ENCODE measurements around the gene GOLIM4.
"Not testable (repeated sequence)": the region's sequence is repeated elsewhere in the genome, so short reads cannot be mapped to it uniquely, and the experiment has no call there.

GOLIM4 gene

GRCh38 chr3:168047190-168047795 lies 48.4 kb downstream of the GOLIM4 start:
- DNase-seq (ENCODE audit: low read depth) = no peak

GRCh38 chr3:168044049-168044448 lies 51.7 kb downstream of the GOLIM4 start:
- no peak for DNase-seq (ENCODE audit: low read depth)

- DNase-seq (ENCODE audit: low read depth) = no peak
These were observed 55.0 kb downstream of the GOLIM4 start for GRCh38 chr3:168040607-168041208.

GRCh38 chr3:168037020-168037419 lies 58.7 kb downstream of the GOLIM4 start:
- DNase-seq (ENCODE audit: low read depth) = no peak

- DNase-seq (ENCODE audit: low read depth) = no peak
These were observed 59.1 kb downstream of the GOLIM4 start for GRCh38 chr3:168036619-168037018.

DNA sequence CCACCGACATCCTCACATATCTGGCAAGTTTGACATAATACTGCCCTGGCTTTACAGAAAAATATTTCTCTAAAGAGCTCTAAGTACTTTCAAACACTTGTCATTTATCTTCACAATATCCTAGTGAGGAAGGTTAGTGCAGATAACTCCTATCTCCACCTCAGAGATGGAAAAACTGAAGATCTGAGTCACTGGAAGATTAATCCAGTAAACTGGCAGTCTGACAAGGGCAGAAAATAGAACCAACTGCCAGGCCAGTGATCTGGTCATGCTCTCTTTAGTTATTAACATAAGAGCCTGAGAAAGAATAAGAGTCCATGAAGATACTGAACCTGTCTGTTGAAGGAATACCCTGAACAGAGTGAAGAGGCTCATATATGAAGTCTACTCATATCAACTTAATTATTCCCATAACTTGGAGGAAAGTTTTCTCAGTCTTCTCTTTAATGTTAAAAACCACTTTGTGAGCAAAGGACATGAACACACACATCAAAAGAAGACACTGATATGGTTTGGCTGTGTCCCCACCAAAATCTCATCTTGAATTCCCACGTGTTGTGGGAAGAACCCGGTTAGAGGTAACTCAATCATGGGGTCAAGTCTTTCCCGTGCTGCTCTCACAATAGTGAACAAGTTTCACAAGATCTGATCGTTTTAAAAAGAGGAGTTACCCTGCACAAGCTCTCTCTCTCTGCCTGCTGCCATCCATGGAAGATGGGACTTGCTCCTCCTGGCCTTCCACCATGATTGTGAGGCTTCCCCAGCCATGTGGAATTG lies 61.4 kb downstream of the GOLIM4 start:
- DNase-seq (ENCODE audit: low read depth) = no peak

GRCh38 chr3:168030577-168030976 lies 65.1 kb downstream of the GOLIM4 start:
- no peak for DNase-seq (ENCODE audit: low read depth)

- no peak for DNase-seq (ENCODE audit: low read depth)
These were observed 66.0 kb downstream of the GOLIM4 start for GRCh38 chr3:168029705-168030104.

- no peak for DNase-seq (ENCODE audit: low read depth)
These were observed 67.6 kb downstream of the GOLIM4 start for GRCh38 chr3:168028086-168028485.

DNA sequence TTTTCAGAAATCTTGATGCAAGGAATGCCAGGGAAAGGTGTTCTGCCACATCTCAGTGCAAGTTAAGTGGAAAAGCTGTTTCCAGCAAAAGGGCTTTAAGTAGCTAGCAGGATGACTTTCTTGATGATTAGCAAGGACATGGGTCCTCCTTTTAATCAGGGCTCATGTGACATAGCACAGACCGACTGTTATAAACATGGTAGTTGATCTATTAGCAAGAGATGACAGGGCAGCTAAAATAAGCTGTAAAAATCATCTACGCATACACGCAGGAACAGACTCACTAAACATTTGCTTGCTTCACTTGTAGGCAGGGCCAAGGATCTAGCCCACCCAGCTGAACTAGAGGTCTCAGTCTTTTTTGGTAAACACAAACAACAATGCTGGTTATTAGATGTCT lies 69.0 kb downstream of the GOLIM4 start:
- no peak for DNase-seq (ENCODE audit: low read depth)

GRCh38 chr3:168025076-168025475 lies 70.6 kb downstream of the GOLIM4 start:
- no peak for DNase-seq (ENCODE audit: low read depth)

- DNase-seq (ENCODE audit: low read depth) = no peak
These were observed 71.2 kb downstream of the GOLIM4 start for GRCh38 chr3:168024537-168024941.

- no peak for DNase-seq (ENCODE audit: low read depth)
These were observed 73.8 kb downstream of the GOLIM4 start for GRCh38 chr3:168021737-168022450.

DNA sequence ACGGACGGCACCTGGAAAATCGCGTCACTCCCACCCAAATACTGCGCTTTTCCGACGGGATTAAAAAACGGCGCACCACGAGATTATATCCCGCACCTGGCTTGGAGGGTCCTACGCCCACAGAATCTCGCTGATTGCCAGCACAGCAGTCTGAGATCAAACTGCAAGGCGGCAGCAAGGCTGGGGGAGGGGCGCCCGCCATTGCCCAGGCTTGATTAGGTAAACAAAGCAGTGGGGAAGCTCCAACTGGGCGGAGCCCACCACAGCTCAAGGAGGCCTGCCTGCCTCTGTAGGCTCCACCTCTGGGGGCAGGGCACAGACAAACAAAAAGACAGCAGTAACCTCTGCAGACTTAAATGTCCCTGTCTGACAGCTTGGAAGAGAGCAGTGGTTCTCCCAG lies 84.4 kb downstream of the GOLIM4 start:
- not testable (repeated sequence) for DNase-seq (ENCODE audit: low read depth)

- DNase-seq (ENCODE audit: low read depth) = no peak
These were observed 89.1 kb downstream of the GOLIM4 start for GRCh38 chr3:168006584-168006983.

DNA sequence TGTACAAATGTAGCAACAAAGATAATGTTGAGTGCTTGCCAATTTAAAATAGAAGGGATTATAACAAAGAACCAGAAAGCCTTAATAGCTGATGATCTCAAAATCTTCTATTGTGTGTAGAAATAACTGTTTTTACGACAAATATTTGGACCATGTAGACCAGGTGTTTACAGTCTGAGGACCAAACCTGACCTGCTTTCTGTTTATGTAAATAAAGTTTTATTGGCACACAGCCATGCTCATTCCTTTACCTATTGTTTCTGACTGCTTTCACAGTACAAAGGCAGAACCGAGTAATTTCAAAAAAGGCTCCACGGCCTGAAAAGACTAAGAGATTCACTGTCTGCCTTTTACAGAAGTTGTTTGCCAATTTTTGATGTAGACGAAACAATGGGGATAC lies 91.8 kb downstream of the GOLIM4 start:
- no peak for DNase-seq (ENCODE audit: low read depth)

DNA sequence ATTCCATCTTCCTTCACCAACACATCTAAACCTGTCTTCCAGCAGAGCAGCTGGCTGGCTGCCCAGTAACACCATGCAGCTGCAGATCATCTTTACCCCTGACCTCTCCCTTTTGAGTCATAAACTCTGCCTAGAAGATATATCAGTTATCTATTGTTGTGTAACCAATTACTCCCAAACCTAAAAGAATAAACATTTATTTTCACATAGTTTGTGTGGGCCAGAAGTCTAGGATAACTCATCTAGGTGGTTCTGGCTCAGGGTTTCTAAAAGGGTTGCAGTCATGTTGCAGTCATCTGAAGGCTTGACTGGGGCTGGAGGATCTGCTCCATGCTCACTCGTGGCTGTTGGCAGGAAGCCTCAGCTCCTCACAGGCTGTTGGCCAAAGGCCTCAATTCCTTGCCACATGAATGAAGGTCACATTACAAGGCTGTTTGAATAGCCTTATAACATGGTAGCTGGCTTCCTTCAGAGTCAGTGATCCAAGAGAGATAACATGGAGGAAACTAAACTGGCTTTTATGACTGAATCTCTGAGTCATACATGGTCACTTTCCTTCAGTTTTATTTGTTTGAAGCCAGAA lies 92.8 kb downstream of the GOLIM4 start:
- DNase-seq (ENCODE audit: low read depth) = no peak

DNA sequence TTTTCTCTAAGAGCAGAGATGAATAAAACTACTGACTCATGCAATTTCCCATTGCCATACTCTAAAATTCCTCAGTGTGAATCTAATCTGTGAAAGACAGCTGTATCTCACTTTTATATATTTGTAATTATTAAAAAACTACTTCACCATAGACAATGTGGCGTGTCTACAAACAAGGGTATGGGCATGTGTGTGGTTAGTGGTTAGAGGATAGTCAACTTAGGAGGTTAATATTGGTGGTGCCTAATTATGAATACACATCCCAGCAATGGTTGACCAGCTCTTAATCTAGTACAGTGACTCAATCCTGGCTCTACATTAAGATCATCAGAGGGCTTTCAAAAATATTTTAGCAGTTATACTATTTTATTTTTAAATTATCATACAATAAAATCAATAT lies 94.5 kb downstream of the GOLIM4 start:
- no peak for DNase-seq (ENCODE audit: low read depth)

DNA sequence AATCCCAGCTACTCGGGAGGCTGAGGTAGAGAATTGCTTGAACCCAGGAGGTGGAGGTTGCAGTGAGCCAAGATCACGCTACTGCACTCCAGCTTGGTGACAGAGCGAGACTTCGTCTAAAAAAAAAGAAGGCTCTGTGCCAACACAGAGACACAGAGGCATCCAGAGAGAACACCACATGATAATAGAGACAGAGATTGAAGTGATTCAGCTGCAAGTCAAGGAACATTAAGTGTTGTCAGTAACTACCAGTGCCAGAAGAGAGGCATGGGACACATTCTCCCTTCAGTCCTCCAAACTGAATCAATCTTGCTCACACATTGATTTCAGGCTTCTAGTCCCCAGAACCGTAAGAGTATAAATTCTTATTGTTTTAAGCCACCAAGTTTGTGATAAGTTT lies 97.5 kb downstream of the GOLIM4 start:
- DNase-seq (ENCODE audit: low read depth) = no peak

GRCh38 chr3:167996514-167996913 lies 99.2 kb downstream of the GOLIM4 start:
- DNase-seq (ENCODE audit: low read depth) = no peak

DNA sequence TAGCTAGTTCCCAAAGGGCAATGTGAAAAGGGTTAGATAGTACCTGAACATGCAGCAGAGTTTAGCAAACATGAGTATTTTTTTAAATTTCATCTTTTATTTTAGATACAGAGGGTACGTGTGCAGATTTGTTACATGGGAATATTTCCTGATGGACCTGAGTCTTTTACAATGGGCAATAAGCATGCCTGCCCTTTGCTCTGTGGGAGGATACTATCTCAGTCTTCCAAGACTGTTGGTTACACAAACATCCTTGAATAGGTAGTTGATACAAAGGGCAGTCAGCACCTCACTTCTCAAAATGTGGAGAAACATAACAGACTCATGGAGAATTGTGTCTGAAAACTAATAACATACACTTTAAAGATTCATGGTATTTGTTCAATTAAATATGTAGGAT lies 103.3 kb downstream of the GOLIM4 start:
- DNase-seq (ENCODE audit: low read depth) = no peak

GRCh38 chr3:167991213-167991612 lies 104.5 kb downstream of the GOLIM4 start:
- DNase-seq (ENCODE audit: low read depth) = no peak

Data from activated T-helper 9 cell treated with anti-CD3 and anti-CD28 coated beads, Interleukin-2, amount 50 U/mL, for 16 hours (primary cell).